Hepatocyte (in vitro differentiated cells): ENCODE results near the gene CEP192.

Experiments used
- CTCF ChIP-seq: fragments of 200-600 bp; sonication (generic); IDR thresholded peaks from 2 replicates; pipeline ENCODE4 v1.5.1; 2016; ENCODE audit warnings: antibody characterized with exemption, mild to moderate bottlenecking; ENCODE audit not compliant: poor library complexity
- EZH2 ChIP-seq: fragments of 200-600 bp; sonication (generic); IDR thresholded peaks from 2 replicates; pipeline ENCODE4 v1.6.1; 2016; ENCODE audit warnings: antibody characterized with exemption, mild to moderate bottlenecking, borderline replicate concordance
- EZH2phosphoT487 ChIP-seq: fragments of 200-600 bp; sonication (generic); IDR thresholded peaks from one replicate; pipeline ENCODE4 v1.6.1; 2018; ENCODE audit warnings: antibody characterized with exemption, mild to moderate bottlenecking, low read depth, moderate library complexity; ENCODE audit not compliant: unreplicated experiment, severe bottlenecking

GRCh38 chr18:13120983-13121441 is 129.8 kb downstream of the CEP192 start:
- TF ChIP-seq CTCF (no peak), EZH2 (no peak), EZH2phosphoT487 (no peak)
